Fibroblast of the aortic adventitia (primary cell): ENCODE results near the gene GPR161. TPM values are rescaled to one million over a fixed set of nuclear protein-coding genes. Genes with fewer than 3 reads are reported as not detected.

Source experiments
- DNase-seq: peaks from one replicate; pipeline ENCODE4 v3.0.0-alpha.2; 2010; ENCODE audit warnings: low read depth
- H3K4me3 ChIP-seq: 2 replicates; pipeline ENCODE4 v1.5.1; 2011; ENCODE audit warnings: low read depth, mild to moderate bottlenecking, control low read depth, low read length, moderate library complexity
- total RNA-seq: library from RNA; depleted of rRNA; stranded (reverse); fragments of >200 nt; gene quantifications from 2 replicates; pipeline ENCODE4 v1.2.3, GENCODE V29; 2012; ENCODE audit warnings: low replicate concordance
- TF ChIP-seq, protein P1 (sequence below): IDR thresholded peaks from 2 replicates; pipeline ENCODE4 v1.5.1; 2011; ENCODE audit warnings: mild to moderate bottlenecking, low read length, control low read depth, inconsistent platforms; ENCODE audit not compliant: insufficient read depth

Gene GPR161
- total RNA-seq, 1 donor, result 12.3 TPM

DNA sequence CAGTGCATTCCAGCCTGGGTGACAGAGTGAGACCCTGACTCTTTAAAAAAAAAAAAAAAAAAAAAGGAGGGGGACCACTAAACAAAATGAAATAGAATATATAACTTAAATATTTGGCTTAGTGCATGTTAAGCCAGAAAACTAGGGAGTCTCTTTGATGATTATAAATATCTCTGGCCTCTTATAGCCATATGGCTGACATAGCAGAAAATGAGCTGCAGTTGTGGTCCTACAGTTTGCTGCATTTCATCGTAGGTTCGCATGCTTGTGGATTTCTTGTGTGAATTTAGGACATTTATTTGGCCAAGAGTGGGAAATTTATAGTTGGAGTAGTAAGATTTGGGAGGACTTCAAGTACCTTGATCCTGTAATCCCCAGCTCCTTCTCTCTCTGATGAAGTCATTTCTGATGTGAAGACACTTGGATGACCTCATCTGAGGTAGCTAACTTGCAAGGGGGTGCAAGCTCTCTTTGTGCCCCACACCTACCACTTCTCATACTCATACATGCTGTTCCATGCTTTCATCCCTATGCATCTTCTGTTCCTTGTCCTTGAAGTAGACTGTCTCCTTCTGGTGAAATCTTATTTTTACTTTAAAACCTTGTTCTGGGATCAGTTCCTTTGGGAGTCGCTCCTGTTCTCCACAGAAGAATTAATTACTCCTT lies 35.7 kb upstream of the GPR161 start:
- TF ChIP-seq, protein P1, sequence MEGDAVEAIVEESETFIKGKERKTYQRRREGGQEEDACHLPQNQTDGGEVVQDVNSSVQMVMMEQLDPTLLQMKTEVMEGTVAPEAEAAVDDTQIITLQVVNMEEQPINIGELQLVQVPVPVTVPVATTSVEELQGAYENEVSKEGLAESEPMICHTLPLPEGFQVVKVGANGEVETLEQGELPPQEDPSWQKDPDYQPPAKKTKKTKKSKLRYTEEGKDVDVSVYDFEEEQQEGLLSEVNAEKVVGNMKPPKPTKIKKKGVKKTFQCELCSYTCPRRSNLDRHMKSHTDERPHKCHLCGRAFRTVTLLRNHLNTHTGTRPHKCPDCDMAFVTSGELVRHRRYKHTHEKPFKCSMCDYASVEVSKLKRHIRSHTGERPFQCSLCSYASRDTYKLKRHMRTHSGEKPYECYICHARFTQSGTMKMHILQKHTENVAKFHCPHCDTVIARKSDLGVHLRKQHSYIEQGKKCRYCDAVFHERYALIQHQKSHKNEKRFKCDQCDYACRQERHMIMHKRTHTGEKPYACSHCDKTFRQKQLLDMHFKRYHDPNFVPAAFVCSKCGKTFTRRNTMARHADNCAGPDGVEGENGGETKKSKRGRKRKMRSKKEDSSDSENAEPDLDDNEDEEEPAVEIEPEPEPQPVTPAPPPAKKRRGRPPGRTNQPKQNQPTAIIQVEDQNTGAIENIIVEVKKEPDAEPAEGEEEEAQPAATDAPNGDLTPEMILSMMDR, result no peak
- no peak for DNase-seq
- no peak overlapping the region for H3K4me3 ChIP-seq

DNA sequence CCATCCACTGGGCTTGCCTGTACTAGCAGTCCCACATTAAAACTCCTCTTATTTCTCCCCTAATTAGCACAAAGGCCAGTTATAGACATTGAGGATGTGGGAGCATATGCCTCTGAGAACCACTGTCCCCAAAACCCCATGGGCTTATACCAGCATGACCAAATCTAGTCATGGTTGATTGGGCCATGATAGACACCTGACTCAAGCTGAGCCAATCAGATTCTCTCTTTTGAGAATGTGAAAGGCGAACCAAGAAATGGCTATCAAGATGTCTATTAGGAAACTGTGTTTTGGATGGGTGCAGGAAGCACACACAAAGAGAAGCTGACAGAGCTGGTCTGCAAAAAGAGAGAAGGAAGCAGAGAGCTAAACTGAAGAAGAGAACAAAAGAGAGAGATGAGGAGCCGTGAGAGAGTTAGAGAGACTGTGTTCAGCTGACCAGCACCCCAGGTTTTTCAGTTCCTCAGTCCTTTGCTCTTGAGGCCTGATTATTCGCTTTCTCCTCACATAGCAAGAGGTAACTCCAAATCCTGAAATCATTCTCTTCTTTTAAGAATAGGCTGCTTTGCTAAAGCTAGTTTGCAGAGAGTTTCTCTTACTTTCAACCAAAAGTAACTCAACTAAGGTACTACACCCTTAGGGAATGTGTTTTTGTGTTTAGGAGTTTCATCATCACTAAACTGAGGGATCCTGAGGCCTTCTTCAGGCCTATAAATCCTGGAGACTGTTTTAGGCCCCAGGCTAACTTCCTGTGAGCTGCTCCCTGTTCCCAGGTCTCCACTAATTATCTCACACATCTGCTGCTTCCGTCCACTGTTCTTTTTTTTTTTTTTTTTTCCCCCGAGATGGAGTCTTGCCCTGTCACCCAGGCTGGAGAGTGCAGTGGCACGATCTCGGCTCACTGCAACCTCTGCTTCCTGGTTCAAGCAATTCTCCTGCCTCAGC lies 34.1 kb upstream of the GPR161 start:
- no peak for DNase-seq
- TF ChIP-seq, protein P1, result no peak
- H3K4me3 ChIP-seq, result no peak overlapping the region

DNA sequence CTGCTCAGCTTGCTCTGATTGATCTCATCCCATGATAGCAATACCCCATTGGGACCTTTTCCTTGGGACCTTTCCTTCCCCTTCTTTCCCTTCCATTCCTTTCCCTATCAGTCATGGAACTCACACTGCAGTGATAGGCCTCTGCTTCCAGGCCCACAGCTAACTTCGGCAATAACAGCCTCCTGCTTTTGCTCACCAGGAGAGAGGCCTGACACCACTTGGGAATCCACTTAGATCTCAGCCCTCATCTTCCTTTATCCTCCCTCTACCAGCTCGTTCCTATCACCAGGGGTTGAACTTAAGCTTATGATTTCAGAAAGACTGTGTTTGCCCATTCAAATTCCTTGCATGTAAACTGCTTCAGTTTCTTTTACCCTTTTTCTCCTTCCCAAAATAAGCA lies 31.1 kb upstream of the GPR161 start:
- H3K4me3 ChIP-seq, result no peak overlapping the region
- TF ChIP-seq, protein P1, result no peak
- DNase-seq, result peak; percentile 17

DNA sequence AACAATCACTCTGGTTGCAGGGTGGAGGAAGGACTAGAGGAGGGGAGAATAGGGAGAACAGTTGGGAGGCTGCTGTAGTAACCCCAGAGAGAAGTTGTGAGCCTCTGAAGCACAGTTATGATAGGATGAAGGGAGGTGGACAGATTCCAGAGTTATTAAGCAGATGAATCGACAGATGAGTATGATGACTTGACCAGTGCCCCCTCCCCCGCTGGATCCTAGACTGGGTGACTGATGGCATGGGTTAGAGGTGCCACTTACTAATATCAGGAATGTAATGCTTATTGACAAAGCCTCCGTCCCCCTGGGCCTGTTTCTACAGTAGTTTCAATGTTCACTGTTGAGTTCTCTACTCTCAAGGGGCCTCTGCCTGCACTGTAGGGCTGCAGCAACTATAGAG lies 28.0 kb upstream of the GPR161 start:
- H3K4me3 ChIP-seq, result no peak overlapping the region
- no peak for DNase-seq
- TF ChIP-seq, protein P1, result no peak

DNA sequence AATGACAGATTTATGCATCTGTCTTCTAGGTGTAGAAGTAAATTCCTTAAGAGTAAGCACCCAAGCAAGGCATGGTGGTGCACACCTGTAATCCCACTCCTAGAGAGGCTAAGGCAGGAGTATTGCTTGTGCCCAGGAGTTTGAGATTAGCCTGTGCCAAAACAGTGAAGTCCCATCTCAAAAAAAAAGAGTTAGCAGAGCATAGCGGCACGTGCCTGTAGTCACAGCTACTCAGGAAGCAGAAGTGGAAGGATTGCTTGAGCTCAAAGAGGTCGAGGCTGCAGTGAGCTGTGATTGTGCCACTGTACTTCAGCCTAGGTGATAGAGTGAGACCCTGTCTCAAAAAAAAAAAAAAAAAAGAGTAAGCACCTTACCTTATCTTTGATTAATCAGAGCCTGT lies 26.9 kb upstream of the GPR161 start:
- TF ChIP-seq, protein P1, result no peak
- no peak for DNase-seq
- H3K4me3 ChIP-seq, result no peak overlapping the region

DNA sequence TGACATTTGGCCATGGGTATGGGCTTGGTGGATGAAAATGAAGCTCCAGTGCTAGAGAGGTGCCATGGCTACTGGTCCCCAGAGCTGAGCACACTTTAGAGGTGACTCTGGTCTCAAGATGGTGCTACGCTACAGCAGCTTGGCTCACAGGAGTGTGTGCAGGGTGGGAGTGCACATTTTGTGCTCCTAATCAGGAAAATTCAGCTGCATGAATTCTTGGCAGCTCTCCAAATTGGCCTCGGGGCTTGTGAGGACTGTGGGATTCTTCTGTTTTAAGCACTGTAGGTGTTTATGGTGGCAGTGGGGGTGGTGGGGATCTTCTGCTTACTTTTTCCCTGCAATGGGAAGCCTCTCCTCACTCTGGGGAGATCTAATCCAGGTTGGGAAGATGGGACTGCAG lies 24.7 kb upstream of the GPR161 start:
- TF ChIP-seq, protein P1, result no peak
- no peak overlapping the region for H3K4me3 ChIP-seq
- peak; percentile 13 for DNase-seq
